Activated T-helper 1 cell treated with anti-CD3 and anti-CD28 coated beads, Interleukin-2, amount 50 U/mL, for 16 hours (primary cell): ENCODE measurements around the gene ATF5.
"Not testable (repeated sequence)": the region's sequence is repeated elsewhere in the genome, so short reads cannot be mapped to it uniquely, and the experiment has no call there.

Experiments used
- DNase-seq, 2 donors: peaks; one replicate each; pipeline ENCODE4 v3.0.0-alpha.2; 2020; ENCODE audit warnings: low read depth in 1 of 2, low spot score in 1 of 2

The ATF5 gene

DNA sequence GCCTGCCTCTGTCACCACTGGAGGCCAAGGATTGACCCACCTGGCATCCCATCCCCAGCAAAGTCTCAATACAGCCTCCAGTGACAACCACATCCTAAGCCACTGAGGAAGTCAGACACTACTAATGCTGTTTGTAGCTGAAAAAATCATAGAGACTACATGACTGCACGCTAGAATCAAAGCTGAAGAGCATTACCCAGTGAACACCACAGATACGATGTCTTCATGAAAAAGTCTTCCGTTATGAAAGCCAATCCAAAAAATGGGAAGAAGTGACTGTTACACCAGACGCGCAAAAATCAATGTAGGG lies 11.4 kb downstream of the ATF5 start:
- DNase-seq: no peak

DNA sequence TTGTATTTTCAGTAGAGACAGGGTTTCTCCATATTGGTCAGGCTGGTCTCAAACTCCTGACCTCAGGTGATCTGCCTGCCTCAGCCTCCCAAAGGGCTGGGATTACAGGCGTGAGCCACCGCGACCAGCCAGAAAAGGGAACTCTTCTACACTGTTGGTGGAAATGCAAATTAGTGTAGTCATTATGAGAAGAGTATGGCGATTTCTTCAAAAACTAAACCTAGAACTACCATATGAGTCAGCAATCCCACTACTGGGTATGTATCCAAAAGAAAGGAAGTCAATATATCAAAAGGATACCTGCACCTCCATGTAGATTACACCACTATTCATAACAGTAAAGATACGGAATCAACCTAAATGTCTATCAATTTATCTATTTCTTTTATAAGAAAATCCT lies 15.6 kb downstream of the ATF5 start:
- not testable (repeated sequence) for DNase-seq

DNA sequence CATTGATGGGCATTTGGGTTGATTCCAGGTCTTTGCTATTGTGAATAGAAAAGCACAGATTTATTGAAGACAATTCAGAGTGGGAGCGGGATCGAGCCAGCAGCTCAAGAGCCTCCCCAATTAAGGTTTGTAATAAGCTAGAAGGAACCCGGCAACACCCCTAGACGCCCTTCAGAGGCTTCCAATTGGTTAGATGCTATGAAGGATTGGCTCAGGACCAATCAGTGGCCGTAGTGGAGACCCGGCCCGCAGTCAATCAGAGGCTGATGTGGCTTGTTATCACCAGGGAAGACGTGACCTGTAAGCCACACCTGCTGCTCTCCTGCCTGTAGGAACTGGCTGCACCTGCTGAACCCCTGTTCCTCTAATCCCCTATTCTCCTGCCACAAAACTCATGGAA lies 17.4 kb downstream of the ATF5 start:
- DNase-seq: no peak

DNA sequence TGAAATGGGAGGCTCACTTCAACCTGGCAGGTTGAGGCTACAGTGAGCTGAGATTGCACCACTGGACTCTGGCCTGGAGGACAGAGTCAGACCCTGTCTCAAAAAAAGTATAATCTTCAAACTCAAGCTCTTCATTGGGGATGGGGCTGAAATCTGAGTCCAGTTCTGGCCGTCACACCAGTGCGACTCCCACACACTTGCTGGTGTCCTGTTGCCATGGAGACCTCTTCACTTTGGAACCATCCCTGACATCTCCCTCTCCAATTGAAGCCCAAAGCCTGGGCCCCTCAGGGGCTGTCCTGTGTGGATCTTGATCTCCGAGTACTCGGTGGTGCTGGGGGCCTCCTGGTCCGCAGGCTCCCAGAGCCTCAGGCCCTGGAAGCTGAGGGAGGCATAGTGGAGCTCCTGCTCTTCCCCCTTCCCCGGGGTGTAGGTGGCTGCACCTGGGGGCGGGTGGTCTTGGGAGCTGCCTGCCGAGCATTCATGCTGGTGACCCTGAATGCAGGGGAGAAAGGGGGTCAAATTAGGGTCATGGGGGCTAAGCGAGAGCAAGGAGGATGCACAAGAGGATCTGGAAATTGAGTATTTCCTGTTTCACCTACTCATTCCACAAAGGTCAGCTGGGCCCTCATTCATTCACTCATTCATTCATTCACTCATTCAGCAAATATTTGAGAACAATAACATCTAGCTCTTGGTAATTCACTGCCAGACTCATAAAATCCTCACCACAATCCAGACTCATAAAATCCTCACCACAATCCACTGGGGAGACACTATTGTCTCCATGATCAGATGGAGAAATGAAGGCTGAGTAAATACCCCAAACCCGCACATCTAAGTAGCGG lies 21.0 kb downstream of the ATF5 start:
- no peak for DNase-seq

DNA sequence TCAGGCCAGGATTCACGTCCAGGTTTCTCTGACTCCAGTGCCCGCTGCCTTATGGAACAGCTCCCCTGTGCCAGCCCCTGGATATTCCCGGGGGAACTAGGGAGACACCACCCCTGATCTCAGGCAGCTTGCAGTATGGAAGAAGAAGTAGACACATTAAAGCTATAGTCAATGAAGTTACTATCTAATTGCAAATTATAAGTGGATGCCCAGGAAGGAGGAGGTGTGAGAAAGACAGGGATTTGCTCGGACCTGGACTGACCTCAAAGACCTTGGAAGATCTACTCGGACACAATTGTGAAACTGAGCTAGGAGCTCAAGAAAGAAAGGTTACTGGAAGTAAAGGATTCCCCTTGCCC lies 21.6 kb downstream of the ATF5 start:
- no peak for DNase-seq

DNA sequence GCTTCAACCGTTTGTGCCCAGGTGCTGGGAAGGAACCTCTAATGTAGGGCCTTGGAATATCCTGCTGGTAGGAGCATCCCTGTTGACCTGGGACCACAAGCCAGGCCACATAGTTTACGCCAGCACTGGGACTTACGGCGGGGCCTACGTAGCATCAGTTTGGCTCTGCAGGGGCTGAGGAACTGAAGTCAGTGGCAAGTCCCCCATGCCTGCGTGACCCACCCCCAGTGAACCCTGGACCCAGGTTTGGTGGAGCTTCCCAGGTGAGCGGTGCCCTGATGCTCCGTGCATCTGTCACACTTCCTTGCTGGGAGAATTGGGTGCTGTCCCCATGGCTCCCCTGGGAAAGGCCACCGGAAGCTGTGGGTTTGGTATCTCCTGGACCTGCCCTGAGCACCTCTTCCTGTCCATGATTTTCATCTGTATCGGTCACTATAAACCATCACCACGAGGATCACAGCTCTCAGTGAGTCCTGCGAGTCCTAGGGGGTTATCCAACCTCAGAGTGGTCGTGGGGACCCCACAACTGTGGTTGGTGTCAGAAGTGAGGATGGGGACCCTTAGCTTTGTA lies 22.0 kb downstream of the ATF5 start:
- DNase-seq: no peak

DNA sequence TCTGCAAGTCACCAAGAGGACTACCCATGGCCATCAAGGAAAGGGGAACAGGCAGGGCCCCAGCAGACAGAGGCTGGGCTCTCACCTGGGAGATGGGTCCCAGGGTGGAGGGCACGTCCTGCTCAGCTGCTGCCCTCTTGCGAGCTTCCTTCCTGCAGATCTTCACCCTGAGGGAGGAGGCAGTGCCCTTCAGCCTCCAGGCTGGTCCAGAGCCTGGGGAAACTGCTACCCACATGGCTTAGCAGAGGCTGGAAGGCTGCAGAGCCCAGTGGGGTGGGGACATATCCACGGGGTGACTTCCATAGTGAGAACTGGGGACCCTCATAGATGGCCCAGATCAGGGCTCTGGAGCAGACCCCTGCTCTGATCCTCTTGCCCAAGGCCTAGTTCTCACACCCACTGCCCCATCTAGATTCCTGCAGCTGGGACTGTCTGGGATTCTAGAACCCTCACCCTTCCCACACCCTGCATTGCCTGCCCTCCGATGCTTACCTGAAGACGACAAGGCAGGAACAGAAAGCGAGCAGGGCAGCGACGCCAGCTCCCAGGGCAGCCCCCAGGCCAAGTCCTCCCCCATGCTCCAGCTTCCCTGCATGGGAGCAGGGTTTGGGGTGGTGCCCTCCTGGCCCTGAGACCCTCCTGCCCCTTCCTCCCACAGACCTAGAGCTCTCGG lies 22.9 kb downstream of the ATF5 start:
- no peak for DNase-seq

DNA sequence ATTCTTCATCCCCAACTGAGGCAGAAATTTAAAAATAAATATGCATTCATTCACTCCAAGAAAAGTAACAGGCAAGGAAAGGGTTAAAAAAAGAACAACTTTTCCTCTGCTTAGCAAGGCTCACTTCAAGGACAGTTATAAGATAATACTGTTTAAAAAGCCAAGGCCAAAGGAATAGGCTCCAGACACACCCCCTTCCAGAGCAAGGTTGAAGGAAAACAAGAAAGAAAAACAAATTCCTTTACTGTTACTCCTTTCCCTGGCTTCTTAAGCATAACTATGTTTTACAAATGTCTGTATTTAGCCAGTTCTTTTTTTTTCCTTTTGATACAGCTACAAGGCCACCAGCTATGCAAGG lies 23.5 kb downstream of the ATF5 start:
- DNase-seq: no peak

DNA sequence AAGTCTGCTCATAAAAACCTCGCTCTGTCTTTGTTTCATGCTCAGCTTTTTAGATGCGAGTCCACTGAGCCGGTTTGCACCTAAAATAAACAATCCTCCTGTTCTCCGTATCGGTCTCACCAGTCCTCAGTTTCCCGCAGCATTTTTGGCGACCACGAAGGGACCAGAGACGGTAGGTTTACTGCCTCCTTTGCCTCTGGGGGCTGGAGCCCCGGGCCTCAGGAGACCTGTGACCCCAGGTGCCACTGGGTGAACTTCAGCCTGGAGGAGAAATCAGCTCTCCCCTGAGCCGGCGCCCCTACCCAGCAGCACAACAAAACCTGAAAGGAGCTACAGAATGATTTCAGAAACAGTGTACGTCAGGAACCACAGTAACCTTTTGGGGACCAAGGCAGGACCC lies 23.9 kb downstream of the ATF5 start:
- DNase-seq: no peak

DNA sequence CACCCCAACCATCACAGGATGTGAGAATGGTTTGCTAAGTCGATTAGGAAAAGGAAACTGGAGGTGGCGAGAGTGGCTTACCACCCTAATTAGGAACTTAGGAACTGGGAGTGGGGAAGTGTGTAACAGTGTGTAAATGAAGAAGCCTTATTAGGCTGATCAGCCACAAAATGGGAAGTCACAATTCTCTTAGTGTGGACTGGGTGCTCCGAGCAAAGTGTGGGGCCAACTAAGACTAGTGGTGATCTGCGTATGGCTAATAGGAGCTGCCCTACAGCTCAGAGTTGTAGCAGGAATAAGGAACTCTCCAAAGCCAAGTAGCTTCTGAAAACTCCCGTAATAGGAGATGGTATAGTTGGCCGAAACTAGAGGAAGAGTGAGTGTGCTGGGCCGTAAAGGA lies 24.4 kb downstream of the ATF5 start:
- no peak for DNase-seq

DNA sequence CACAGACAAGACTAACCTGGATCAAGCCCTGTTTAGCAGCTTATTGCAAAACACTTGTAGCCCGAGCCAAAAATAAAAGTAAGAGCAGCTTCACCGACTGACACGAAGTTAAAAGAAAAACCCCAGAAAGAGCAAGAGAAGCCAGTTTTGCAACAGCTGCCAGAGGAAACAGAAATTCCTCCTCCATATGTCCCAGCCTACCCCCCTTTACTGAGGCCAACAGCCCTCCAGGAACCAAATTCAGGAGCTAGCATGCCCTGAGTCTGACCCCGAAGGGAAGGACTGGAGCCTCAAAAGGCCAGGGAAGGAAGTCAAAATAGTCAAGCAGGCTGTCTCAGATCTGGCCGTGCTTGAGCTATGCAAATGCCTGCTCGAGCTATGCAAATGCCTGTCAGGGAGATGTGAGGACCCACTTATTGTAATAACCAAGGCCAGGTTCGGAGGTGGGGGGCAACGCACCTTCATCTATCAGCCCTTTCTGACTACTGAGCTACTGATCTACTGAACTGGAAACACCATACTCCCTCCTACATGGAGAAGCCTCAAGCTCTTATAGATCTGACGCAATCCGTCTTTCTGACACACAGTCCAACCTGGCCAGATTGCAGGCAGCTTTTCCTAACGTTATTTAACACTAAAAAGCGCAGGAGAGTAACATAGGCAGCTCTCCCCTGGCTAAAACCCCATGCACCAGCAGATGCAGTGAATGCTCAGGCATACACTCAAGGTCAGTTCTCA lies 25.3 kb downstream of the ATF5 start:
- no peak for DNase-seq

DNA sequence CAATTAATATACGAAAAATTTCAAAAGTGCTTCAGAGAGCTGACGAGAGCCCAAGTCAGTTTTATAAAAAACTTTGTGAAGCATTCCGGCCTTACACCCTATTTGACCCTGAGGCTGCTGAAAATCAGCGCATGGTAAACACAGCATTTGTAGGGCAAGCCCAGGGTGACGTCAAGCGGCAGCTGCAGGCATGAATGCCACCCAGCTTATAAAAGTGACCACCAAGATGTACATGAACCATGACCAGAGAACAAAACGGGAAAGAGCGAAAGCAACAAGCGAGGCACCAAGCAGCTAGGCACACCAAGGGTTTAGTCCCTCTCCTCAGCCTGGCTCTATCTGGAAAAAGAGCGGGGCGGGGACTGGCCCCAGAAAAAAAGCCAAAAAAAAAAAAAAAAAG lies 25.9 kb downstream of the ATF5 start:
- DNase-seq: no peak

DNA sequence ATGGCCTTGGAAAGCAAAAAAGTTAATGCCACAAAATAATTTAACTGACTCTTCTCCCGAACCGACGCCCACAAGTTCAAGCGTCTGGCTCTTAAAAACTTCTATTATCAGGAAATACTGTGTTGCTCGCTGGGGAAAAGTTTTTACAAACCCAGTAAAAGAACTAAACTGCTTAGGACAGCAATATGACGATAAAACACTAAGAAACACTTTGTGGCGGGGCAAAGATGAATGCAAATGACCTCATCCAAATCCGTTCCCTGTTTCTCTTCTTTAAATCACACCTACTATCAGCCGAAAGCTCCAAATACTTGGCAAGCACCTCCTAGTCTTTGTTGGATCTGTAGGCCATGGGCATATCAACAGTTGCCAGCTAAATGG lies 27.1 kb downstream of the ATF5 start:
- no peak for DNase-seq

DNA sequence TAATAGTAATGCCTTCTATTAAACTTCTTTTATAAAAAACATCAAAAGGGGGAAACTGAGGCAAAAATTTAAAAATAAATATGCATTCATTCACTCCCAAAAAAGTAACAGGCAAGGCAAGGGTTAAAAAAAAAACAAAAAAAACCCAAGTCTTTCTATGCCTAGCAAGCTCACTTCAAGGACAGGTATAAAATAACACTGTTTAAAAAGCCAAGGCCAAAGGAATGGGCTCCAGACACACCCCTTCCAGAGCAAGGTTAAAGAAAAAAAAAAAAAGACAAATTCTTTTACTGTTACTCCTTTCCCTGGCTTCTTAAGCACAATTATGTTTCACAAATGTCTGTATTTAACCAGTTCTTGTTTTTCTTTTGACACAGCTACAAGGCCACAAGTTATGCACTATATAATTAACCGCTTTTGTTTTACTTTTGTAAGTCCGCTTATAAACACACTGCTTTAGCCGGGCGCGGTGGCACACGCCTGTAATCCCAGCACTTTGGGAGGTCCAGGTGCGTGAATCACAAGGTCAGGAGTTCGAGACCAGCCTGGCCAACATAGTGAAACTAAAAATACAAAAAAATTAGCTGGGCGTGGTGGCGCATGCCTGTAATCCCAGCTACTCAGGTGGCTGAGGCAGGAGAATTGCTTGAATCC lies 28.4 kb downstream of the ATF5 start:
- DNase-seq: no peak

DNA sequence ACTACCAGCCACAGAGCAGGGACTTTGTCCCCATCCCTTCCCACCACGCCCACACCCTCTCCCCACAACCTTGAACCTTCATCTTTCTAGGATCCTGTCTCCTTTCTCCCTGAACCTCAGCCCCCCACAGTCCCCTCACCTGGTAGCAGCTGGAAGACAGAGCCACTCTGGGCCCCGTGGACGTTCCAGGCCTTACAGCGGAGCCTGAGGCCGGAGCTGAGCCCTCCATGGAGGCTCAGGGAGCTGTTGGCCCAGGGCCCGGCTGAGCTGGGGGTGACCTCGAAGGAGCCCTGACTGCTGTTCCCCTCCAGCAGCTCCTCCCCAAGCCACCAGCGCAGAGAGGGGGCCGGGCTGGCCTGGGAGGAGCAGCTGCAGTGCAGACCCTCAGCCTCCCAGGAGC lies 29.1 kb downstream of the ATF5 start:
- not testable (repeated sequence) for DNase-seq

DNA sequence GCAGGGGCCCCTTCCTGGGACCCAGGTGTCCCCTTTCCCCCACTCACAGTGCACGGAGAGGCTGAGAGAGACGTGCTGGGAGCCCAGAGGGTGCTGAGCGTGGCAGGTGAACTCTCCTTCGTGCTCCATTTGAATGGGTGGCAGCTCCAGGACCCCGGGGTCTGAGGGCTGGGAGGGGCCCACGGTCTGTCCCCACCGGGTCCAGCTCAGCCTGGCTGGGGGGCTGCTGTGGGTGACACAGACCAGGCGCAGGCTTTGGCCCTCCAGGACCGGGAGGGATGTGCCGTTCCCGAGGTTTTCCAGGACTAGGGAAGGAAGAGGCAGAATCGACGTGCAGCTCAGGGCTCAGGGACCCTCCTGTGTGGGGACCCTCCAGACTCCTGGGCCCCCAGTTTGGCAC lies 29.6 kb downstream of the ATF5 start:
- DNase-seq: not testable (repeated sequence)

DNA sequence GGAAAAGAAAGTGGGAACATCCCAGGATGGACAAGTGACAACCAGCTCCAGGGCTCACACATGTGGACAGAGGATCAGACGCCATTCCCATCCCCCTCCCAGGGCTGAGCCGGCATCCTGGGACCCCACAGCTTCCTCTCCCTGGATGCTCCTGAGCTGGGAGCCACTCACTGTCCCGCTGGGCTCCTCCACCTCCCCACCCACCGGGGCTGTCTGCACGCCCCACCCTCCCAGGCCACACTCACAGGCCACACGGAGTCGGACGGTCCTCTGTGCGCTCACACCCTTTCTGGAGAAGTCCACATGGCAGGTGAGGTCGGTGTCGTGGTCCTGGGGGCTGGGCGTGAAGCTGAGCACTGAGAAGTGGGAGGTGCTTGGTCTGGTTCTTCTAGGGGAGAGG lies 30.9 kb downstream of the ATF5 start:
- DNase-seq: not testable (repeated sequence)

DNA sequence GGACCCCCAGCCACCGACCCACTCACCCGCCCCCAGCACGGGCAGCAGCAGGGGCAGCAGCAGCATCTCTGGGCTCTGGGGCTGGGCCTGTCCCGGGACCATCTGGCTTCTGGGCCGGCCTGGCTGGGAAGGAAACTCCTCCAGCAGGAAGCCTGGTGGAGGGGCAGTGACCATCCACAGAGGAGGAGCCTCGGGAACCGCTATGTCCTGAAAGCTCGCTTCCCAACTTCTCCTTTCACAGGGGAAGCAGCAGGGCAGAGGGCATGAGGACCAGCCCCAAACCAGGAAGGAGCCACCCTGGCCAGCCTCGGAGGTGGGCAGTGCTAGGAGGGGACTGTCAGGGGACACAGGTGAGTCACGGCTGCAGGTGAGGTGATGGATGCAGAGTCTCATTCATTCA lies 32.0 kb downstream of the ATF5 start, which contains the start of gene SIGLEC11:
Gene SIGLEC11, minus strand, starts transcription at position 193 of the 400 bp plus-strand sequence. Its CDS starts 91 bp downstream, at position 102.
- DNase-seq: not testable (repeated sequence)

DNA sequence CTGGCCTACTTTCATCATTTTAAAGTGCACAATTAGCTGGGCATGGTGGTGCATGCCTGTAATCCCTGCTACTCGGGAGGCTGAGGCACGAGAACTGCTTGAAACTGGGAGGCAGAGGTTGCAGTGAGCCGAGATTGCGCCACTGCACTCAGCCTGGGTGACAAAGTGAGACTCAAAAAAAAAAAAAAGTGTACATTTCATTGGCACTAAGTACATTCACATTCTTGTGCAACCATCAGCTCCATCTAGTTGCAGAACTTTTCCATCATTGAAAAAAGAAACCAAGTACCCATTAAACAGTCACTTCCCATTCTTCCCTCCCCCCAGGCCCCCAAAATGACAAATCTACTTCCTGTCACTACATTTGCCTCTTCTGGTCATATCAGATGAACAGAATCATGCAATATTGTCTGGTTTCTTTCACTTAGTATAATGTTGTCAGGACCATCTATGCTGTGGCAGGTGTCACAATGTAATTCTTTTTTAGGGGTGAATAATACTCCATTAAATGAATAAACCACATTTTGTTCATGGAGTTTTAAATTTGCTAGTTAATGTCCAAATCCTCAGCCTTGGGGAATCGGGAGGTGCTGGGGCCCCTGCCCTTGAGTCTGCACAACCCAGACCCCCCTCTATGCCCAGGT lies 39.4 kb downstream of the ATF5 start:
- DNase-seq: no peak

DNA sequence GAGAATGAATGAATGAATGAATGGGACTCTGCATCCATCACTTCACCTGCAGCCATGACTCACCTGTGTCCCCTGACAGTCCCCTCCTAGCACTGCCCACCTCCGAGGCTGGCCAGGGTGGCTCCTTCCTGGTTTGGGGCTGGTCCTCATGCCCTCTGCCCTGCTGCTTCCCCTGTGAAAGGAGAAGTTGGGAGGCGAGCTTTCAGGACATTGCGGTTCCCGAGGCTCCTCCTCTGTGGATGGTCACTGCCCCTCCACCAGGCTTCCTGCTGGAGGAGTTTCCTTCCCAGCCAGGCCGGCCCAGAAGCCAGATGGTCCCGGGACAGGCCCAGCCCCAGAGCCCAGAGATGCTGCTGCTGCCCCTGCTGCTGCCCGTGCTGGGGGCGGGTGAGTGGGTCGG lies 40.4 kb downstream of the ATF5 start:
- not testable (repeated sequence) for DNase-seq

DNA sequence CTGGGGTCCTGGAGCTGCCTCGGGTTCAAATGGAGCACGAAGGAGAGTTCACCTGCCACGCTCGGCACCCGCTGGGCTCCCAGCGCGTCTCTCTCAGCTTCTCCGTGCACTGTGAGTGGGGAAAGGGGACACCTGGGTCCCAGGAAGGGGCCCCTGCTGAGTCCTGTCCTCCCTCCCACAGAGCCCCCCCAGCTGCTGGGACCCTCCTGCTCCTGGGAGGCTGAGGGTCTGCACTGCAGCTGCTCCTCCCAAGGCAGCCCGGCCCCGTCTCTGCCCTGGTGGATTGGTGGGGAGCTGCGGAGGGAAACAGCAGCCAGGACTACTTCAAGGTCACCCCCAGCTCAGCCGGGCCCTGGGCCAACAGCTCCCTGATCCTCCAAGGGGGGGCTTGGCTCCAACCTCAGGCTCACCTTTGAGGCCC lies 43.0 kb downstream of the ATF5 start:
- no peak for DNase-seq
